GM19043 (cell line): ENCODE measurements around the gene MET.
"Not testable (repeated sequence)": the region's sequence is repeated elsewhere in the genome, so short reads cannot be mapped to it uniquely, and the experiment has no call there.

Source experiments
- ATAC-seq: cut with Tn5 transposase; IDR thresholded peaks from one replicate; pipeline ENCODE4 v1.9.1; 2021; ENCODE audit warnings: low read depth; ENCODE audit not compliant: unreplicated experiment

The MET gene

DNA sequence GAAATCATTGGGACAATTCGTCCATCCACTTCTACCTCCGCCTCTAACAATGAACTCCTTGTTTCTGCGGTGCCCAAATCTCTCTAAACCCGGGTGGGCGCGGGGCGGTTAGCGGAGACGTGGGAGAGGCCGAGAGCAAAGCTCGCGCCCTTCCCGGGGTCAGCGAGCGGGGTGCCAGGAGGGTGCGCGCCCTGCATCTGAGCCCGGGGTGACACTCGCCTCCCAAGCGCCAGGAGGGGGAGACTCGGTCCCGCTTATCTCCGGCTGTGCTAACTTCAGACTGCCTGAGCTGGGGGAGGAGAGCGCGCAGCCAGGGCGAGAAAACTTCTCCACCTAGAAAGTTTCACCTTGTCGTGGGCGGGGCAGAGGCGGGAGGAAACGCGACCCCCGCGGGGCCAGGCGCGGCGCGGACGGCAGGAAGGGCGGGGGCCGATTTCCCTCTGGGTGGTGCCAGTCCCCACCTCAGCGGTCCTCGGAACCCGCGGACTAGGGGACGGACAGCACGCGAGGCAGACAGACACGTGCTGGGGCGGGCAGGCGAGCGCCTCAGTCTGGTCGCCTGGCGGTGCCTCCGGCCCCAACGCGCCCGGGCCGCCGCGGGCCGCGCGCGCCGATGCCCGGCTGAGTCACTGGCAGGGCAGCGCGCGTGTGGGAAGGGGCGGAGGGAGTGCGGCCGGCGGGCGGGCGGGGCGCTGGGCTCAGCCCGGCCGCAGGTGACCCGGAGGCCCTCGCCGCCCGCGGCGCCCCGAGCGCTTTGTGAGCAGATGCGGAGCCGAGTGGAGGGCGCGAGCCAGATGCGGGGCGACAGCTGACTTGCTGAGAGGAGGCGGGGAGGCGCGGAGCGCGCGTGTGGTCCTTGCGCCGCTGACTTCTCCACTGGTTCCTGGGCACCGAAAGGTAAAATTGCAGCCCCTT, at the start of gene MET:
Gene MET (plus strand): TSS at position 516 of the 915 bp plus-strand sequence. CDS start 26,889 bp downstream, outside the sequence.
- ATAC-seq: peak; percentile 84

DNA sequence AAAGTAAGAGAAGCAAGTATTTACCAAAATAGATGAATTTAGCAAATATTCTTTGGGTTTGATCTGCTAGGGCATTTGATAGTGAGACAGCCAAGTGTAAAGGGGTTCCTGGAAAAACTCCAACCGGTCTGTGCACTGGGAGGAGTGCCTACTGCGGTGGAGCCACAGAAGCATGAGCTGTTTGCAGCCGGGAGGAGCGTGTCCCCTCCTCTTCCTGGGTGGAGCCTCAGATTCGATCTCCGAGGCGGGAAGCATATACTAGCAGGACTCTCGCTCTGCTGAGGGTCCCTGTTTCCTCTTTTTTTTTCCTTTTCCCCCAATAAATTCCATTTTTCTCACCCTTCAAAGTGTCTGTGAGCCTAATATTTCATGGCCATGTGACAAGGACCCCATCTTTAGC, 45.1 kb upstream of the MET start:
- ATAC-seq: no peak

DNA sequence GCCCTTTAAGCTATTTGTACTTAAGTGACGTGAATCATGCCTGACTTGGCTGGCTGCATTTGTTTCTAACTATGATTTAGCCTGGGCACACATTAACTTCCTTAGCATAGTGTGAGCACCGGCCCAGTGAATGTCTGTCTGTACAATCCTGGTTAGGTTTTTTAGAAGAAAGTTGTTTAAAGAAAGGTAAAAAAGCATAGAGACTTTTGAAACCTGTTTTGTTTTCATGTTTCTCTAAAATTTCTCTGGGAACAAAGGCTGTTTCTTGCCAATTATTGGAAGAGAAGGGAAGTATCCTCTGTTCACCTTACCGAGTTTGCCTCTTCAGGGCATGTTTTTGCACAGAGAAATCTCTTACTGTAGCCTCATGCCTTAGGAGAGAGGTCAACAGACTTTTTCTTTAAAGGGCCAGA, 42.9 kb upstream of the MET start:
- no peak for ATAC-seq

DNA sequence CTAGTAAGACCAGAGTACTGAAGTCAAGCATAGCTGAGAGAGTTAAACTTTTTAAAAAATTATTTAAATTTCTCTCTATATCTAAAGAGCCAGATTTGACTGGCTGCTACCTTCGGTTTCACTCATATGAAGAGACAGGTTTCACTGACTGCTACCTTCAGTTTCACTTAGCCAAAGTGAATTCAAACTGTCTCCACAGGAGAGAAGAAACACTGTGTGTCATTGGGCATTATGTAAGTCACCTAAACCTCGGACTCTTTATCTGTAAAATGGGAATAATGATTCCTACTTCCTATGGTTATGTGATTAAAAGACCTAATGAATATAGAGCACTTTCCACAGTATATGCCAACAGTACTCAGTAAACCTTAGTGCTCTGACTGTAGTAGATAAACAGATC, 41.6 kb upstream of the MET start:
- ATAC-seq: peak; percentile 93

DNA sequence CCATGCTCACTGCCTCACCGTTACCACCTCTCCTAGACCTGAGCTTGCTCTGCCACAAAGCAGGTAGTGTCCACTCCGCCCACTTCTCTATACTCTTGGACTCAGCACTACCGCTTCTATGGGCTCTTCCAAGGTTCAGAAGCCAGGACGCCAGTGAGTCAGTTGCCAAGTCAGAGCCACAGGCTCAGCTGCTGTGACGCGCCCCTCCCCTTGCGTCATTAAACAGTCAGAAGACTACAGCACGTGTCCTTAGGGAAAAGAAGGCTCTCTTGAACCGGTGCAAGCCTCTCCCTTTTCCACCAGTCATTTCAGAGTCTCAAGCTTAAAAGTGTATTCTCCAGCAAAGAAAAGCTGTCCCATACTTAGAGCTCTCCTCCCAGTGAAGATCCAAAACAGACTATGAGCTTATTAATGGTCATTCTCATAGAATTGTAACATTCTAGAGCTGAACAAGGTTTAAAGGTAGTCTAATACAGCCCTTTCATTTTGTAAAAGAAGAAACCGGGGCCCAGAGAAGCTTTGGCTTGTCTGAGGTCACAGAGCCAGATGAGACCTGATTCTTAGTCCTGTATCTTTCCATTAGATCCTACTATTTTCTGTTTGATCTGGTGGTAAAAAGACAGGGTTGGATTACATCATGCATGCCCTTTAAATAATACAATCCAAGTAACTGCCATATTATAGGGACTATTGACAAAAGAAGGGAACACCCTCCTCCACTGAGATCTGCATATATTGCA, 40.9 kb upstream of the MET start:
- ATAC-seq: no peak

DNA sequence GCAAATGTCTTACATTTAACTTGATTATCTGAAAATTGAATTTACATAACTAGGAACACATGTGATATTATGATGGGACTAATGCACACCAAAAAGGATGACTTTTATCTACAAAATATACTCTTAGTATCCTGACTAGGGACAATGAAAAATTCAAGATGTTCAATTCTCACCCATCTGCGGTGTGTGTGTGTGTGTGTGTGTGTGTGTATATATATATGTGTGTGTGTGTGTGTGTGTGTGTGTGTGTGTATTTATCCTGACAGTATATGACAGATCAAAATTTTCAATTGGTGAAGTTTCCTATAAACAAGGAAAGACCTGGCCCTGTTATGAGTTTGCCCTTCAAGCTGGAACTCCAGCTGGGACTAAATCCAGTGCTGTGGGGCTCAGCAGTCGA, 40.3 kb upstream of the MET start:
- no peak for ATAC-seq

DNA sequence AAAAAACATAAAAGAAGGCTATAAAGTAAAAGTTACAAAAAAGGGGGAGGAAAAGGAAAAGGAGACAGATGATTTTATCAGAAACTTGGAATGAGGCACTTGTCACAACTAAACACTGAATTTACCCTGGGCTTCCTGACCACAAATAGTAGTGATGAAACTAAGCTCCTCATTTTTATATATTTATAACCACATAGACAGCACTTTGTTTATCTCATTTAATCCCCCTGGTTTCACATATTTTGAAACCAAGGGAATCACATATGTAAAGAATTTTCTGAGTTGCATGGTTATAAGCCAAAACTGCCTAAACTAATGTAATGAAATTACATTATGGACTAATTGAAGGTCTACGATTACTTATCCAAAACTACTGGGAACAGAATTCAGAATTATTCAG, 39.6 kb upstream of the MET start:
- ATAC-seq: no peak

DNA sequence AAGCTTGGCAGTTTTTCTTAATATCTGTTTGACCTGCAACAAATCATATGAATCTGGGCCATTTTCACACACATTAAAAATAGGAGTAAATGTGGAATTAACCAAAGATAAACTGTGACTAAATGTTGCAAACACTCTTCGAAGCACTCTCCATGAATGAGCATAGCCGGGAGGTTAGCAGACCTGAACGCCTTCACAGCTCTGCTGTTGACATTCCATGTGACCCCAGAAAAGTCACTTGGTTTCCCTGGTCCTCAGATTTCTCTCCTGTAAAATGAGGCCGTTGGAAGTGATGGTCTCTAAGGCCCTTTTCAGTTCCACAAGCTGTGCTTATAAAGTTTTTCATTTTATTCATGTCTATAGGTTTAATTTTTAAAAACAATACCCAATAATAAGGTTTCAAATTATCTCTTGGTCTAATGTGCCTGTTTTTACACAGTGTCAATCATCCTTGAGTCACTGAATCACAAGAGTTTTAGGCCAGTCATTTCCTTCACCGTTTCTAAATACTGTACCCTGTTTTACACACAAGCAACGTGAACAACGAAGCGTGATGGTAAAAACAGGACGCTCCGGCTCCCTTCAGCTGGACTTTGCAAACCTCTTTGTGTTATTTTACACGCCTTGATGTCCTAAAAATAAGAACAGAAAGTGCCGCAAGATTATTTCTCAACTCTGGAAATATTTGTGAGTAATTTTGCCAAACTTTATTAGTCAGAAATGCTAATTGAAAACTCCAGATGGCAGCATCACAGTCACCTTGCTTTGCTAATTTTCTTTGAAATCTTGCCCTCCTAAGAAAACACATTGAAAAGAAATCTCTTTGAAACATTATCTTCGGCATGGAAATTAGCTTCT, 38.6 kb upstream of the MET start:
- no peak for ATAC-seq

DNA sequence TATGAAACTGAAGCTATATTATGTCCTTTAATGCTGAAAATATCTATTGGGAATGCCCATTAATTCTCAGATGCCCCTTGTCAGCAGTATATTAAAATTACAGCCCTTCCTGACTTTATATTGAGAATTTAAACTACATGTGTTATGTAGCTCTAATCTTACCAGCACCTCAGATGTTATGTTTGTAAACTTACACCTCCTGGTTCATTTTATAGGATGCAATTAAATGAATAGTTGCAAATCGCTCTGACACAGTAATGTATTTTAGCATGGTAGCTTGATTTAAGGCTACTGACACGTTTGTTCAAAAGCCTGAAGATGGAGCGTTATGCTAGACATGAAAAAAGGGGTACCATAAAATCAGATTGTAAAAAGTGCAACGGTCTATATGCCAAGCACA, 35.0 kb upstream of the MET start:
- ATAC-seq: no peak

DNA sequence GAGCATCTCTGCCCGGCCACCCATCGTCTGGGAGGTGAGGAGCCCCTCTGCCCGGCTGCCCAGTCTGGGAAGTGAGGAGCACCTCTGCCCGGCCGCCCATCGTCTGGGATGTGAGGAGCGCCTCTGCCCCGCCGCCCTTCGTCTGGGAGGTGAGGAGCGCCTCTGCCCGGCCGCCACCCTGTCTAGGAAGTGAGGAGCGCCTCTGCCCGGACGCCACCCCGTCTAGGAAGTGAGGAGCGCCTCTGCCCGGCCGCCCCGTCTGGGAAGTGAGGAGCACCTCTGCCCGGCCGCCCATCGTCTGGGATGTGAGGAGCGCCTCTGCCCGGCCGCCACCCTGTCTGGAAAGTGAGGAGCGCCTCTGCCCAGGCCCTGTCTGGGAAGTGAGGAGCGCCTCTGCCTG, 33.4 kb upstream of the MET start:
- not testable (repeated sequence) for ATAC-seq

DNA sequence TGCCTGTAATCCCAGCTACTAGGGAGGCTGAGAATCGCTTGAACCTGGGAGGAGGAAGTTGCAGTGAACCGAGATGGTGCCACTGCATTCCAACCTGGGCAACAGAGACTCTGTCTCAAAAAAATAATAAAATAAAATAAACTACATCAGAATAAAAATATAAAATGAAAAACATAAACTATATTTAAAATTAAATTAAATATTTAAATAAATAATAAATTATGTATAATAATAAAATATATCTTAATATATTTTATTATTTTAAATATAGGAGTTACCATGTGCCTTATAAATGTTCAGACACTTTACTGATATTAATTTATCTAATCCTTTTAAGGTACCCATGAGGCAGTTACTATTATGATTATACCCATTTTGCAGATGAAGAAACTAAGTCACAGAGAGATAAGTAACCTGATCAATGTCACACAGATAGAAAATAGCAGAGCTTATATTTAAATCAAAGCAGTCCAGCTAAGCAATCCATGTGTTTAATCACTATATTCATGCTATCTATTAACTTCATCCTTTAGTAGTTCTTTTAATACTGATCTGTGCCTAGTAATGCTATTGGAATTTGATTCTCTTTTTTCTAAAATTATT, 30.3 kb upstream of the MET start:
- no peak for ATAC-seq

DNA sequence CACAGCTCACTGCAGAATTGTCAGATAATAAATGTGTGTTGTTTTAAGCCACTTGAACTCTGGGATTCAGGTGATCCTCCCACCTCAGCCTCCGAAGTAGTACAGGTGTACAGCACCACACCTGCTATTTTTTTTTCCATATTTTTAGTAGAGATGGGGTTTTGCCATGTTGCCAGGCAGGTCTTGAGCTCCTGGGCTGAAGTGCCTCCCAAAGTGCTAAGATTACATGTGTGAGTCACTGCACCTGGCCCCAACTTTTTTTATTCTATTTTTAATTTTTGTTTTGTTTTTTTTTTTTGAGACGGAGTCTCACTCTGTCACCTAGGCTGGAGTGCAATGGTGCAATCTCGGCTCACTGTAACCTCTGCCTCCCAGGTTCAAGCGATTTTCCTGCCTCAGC, 28.8 kb upstream of the MET start:
- ATAC-seq: not testable (repeated sequence)

DNA sequence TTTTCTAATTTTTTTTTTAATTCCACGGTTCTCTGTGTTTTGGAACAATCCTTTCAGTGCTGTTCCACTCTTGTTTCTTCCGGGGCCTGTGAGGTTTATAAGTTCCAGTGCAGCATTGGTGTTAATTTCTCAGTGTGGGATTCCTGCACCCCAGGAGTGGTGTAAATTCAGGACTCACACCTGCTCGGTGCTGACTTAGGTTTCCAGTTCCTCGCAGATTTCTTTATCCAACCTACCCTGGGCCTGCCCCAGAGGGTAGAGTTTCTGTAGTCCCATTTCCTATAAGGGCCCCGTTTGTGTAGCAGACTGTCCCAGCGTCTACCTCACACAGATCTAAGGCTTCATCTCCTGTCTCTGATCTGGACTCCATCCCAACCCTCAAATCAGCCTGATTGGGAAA, 27.4 kb upstream of the MET start:
- ATAC-seq: no peak

DNA sequence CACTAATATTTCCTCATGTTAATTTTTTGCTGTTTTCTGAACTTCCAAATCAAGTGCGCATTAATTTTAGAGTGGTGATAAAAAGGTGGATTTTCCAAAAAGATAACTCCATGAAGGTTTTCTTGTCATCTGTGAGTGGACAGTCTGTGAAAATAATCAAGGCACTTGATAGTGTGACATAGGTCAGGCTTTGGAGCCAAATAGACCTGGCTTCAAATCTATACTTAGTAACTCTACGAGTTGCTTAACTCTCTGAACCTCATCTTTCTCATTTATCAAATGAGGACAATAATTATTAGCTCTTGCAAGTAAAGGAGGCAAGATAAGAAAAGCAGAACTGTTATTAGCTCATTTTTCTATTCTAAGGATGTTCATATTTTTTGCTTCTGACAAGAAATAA, 24.7 kb upstream of the MET start:
- ATAC-seq: no peak

DNA sequence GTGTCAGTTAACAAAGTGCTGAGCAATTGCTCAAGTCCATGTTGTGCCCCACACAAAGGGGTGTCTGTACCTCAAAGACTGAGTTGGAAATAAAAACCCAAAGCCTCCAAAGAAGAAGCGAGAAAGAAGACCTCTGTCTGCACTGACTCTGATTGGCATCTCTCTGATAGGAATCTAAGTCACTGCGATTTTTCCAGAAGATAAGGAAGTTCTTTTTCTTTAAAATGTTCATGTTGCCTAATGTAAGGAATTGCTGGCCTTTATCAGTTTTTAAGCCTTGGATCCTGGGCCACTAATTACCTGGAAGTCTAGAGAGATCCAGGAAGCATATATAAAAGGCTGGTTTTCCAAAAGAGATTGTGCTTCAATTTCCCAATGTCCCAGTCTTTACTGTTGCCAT, 24.1 kb upstream of the MET start:
- ATAC-seq: no peak

DNA sequence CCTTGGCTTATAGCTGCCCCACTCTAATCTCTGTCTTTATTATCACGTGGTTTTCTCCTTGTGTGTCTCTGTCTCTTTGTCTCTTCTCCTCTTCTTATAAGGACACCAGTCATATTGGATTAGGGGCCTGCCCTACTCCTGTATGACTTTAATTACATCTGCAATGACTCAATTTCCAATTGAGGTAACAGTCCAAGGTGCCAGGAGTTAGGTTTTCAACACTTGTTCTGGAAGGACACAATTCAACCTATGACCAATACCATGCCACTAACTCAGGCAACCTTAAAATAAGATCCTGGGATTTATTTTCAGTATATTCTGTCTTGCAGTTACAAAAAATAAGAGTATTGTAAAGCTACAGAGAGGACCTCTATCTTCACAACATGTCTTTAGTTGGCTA, 21.6 kb upstream of the MET start:
- no peak for ATAC-seq

DNA sequence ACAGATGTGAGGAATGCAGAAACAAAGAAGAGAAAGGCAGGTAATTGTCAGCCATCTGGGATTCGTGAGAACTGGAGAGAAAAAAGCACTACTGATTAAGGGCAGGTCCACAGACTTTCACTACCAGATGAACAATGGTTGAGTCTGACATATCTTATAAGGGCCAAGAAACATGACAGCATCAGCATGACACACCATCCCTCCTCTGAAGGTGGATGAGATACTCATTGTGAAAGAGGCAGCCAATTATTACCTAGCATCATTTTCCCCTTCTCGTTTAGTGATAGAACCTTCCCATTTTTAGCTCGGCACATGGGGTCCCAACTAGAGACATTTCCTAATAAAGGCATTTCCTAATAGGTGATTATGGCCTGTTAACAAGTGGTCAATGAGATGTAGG, 19.2 kb upstream of the MET start:
- ATAC-seq: no peak

DNA sequence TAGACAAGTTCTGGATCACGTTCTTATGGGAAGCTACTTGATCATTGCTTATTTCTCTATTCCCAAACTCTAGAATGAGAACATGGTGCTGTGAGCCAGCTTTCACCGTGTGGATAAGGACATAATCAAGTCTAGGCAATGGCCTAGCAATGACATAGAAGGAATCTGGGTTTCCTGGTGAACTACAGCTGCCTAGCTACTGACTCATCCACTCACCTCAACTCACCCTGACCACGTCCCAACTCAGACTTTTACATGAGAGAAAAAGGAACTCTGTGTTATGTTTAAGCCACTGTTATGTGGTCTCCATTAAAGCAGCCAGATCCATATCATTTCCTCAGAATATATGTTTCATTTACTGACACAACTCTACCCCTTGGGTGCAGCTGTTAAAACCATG, 18.8 kb upstream of the MET start:
- no peak for ATAC-seq

DNA sequence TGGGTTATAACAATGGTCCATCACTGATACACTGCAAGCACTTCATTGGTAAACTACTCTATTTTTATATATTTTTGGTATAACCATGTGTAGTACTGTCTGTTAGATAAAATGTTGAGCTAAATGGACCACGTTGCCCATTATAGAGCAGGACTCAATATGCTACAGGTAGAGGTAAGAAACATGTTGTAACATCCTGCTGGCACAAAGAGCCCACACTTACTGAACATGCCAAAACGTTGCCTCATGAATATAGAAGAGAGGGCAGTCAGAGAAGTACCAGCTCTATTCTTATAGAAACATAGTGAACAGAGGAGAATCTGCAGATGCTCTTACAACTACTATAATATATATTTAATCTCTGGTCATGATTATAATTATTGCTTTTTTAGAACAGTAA, 18.4 kb upstream of the MET start:
- ATAC-seq: no peak

DNA sequence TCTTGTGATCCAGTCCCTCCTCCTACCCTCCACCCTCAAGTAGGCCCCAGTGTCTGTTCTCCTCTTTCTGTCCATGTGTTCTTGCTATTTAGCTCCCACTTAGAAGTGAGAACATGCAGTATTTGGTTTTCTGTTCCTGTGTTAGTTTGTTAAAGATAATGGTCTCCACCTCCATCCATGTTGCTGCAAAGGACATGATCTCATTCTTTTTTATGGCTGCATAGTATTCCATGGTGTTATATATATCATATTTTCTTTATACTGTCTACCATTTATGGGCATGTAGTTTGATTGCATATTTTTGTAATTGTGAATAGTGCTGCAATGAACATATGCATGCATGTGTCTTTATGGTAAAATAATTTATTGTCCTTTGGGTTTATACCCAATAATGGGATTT, 12.7 kb upstream of the MET start:
- ATAC-seq: not testable (repeated sequence)

DNA sequence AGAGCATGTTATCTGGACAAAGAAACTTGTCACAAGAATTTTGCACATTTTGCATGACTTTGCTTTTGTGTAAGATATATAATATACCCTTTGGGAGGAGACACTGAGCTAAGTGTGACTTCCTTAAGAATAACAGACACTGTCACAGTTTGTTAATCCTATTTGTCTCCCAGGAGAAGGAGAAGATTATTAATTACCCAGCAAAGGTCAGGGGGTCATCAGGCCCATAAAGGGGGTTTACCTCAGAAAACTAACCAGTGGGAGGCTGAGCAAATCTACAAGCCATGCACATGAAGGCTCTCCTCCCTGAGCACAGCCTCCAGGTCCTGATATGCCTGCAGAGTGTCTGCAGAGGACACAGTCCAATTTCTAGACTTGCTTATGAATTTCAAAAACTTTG, 10.1 kb upstream of the MET start:
- no peak for ATAC-seq
